K562 (cell line): Measurements from ENCODE around the gene DNMT1. TPM values are rescaled to one million over a fixed set of nuclear protein-coding genes. Genes with fewer than 3 reads are reported as not detected.

Source experiments
- ATF7 ChIP-seq: fragments of 450-650 bp; IDR thresholded peaks from 2 replicates; pipeline ENCODE4 v1.7.1; 2014; ENCODE audit warnings: mild to moderate bottlenecking, moderate library complexity
- CEBPG ChIP-seq, 3 experiments: fragments of 200-800 bp in 1 of 3; sonication (Bioruptor generic) in 1 of 3; sonication (generic) in 1 of 3; formaldehyde crosslinking in 1 of 3; IDR thresholded peaks in 2 of 3; conservative IDR thresholded peaks in 1 of 3; 2 replicates each; pipeline versions ENCODE4 v1.6.1 to v1.8.0; 2016 to 2022; ENCODE audit warnings: missing compliant biosample characterization in 2 of 3, missing genetic modification characterization in 2 of 3, mild to moderate bottlenecking in 1 of 3, missing genetic modification reagents in 1 of 3
- E4F1 ChIP-seq: fragments of 250-450 bp; sonication (Bioruptor Pico); IDR thresholded peaks from 2 replicates; pipeline ENCODE4 v1.5.0; 2021; ENCODE audit warnings: mild to moderate bottlenecking, borderline replicate concordance
- GTF2B ChIP-seq: IDR thresholded peaks from 2 replicates; pipeline ENCODE4 v1.6.1; 2011; ENCODE audit not compliant: insufficient read length; ENCODE audit errors: extremely low read depth
- HDAC6 ChIP-seq: IDR thresholded peaks from 2 replicates; pipeline ENCODE4 v1.6.1; 2012; ENCODE audit warnings: low read depth, mild to moderate bottlenecking, control low read depth, inconsistent platforms, low read length, moderate library complexity
- HMGN3 ChIP-seq: IDR thresholded peaks from 2 replicates; pipeline ENCODE4 v1.6.1; 2011; ENCODE audit warnings: borderline replicate concordance, low read depth, mild to moderate bottlenecking, mixed read lengths, low read length; ENCODE audit not compliant: insufficient read length; ENCODE audit errors: extremely low read depth
- MED1 ChIP-seq: sonication (generic); formaldehyde crosslinking; IDR thresholded peaks from 2 replicates; pipeline ENCODE4 v1.8.1; 2023; ENCODE audit warnings: missing genetic modification reagents, borderline replicate concordance
- PATZ1 ChIP-seq: fragments of 250-450 bp; sonication (Bioruptor Pico); IDR thresholded peaks from 2 replicates; pipeline ENCODE4 v1.5.0; 2020; ENCODE audit warnings: mild to moderate bottlenecking, borderline replicate concordance
- RBFOX2 ChIP-seq: fragments of 200-400 bp; formaldehyde crosslinking; IDR thresholded peaks from 2 replicates; pipeline ENCODE4 v1.6.1; 2017; ENCODE audit warnings: low read depth, mild to moderate bottlenecking, low read length, moderate library complexity
- TFE3 ChIP-seq: fragments of 450-650 bp; formaldehyde crosslinking; IDR thresholded peaks from 2 replicates; pipeline ENCODE4 v1.4.0; 2020; ENCODE audit warnings: mild to moderate bottlenecking, mixed read lengths
- ZFP30 ChIP-seq: fragments of 250-450 bp; sonication (Bioruptor Pico); IDR thresholded peaks from 2 replicates; pipeline ENCODE4 v1.8.0; 2022; ENCODE audit warnings: moderate library complexity, mild to moderate bottlenecking, inconsistent platforms, borderline replicate concordance
- ZNF146 ChIP-seq: IDR thresholded peaks from one replicate; pipeline ENCODE4 v1.6.1; 2018; ENCODE audit warnings: missing compliant biosample characterization; ENCODE audit not compliant: unreplicated experiment
- ZNF507 ChIP-seq: conservative IDR thresholded peaks from 2 replicates; pipeline ENCODE4 v1.6.1; 2017; ENCODE audit warnings: missing genetic modification characterization, missing compliant biosample characterization
- ZNF592 ChIP-seq: fragments of 450-650 bp; IDR thresholded peaks from 2 replicates; pipeline ENCODE4 v1.6.1; 2017; ENCODE audit warnings: antibody characterized with exemption, mild to moderate bottlenecking
- polyA plus RNA-seq, 8 experiments: library from polyadenylated mRNA; depleted of rRNA in 4 of 8; stranded (reverse) in 5 of 8; unstranded in 3 of 8; fragments of >200 nt; fragmentation: Nextera tagmentation in 2 of 8; fragmentation: Illumina TruSeq in 1 of 8; extraction: Ambion mirVana in 2 of 8; extraction: Trizol in 1 of 8; gene quantifications; 2 replicates each; pipeline versions ENCODE4 v1.2.1 to v1.2.3, GENCODE V29; 2011 to 2014; ENCODE audit warnings: inconsistent platforms in 1 of 8, missing spikeins in 1 of 8
- total RNA-seq, 7 experiments: library from RNA; depleted of rRNA in 6 of 7; stranded (reverse); fragments of >200 nt in 6 of 7; fragmentation: Illumina TruSeq in 2 of 7; extraction: Trizol in 2 of 7; gene quantifications; 2 replicates each; pipeline versions ENCODE4 v1.2.1 to v1.2.3, GENCODE V29; 2011 to 2021; ENCODE audit warnings: low replicate concordance in 1 of 7

DNMT1 gene
- total and polyA plus RNA-seq, 9 of the 15 experiments (the other 6 are each of a cell fraction or from before 2014, with no cell fraction given) = 80.1 to 271 (median 121) TPM

GRCh38 chr19:10104665-10105508, 89.9 kb downstream of the DNMT1 start (continued):
- peak; percentile 59 for TF ChIP-seq RBFOX2
- TF ChIP-seq E4F1 = no peak
- TF ChIP-seq PATZ1 (CRISPR knock-in tag) = no peak
- TF ChIP-seq ZFP30 (CRISPR knock-in tag) = no peak
- no peak for TF ChIP-seq MED1 (CRISPR knock-in tag)
- TF ChIP-seq ZNF507 (tag) = no peak
- no peak for TF ChIP-seq CEBPG (CRISPR knock-in tag; IDR thresholded peaks at IDR 0.05)
- TF ChIP-seq CEBPG (tag; conservative IDR thresholded peaks at IDR 0.05 in 1 of 2, IDR thresholded peaks at IDR 0.05 in 1 of 2) = no peak
- no peak for TF ChIP-seq TFE3
- no peak for TF ChIP-seq HDAC6
- TF ChIP-seq ZNF146 (CRISPR knock-in tag) = no peak
- TF ChIP-seq HMGN3 = no peak
- TF ChIP-seq ATF7 = peak; percentile 12; the same call in 1 of the 2 replicates
- TF ChIP-seq ZNF592 = peak; percentile 89
- TF ChIP-seq GTF2B = no peak
